ENCODE results near the gene ZBTB46.

DNA sequence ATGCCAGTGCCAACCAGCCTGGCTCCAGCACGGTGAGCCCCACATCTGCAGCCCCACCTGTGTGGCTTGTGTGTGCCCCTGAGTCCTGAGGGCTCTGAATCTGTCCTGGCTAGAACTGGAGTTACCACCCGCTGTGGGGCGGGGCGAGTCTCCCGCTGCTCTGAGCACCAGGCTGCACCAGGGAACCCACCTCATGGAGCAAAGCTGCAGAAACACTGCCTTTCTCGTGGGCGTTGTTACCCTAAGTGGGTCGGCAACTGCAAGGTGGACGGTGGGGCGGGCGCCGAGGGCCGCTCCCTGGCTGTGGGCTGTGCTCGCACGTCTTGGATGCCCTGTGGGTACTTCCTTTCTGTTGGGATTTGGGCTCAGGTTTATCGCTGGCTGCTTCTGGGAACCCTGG, 12.7 kb upstream of the ZBTB46 start:
- TF ChIP-seq ZNF394 (tag by site-specific recombination; IDR thresholded peaks at IDR 0.05; ENCODE audit: borderline replicate concordance) = no peak
- no peak for TF ChIP-seq ZSCAN18 (tag by site-specific recombination; IDR thresholded peaks at IDR 0.05)
- TF ChIP-seq, protein P1, sequence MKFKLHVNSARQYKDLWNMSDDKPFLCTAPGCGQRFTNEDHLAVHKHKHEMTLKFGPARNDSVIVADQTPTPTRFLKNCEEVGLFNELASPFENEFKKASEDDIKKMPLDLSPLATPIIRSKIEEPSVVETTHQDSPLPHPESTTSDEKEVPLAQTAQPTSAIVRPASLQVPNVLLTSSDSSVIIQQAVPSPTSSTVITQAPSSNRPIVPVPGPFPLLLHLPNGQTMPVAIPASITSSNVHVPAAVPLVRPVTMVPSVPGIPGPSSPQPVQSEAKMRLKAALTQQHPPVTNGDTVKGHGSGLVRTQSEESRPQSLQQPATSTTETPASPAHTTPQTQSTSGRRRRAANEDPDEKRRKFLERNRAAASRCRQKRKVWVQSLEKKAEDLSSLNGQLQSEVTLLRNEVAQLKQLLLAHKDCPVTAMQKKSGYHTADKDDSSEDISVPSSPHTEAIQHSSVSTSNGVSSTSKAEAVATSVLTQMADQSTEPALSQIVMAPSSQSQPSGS (tag by site-specific recombination; IDR thresholded peaks at IDR 0.05; ENCODE audit: low read depth) = no peak
- TF ChIP-seq CTCF (tag by site-specific recombination; IDR thresholded peaks at IDR 0.05) = no peak
- no peak for TF ChIP-seq ZNF398 (tag by site-specific recombination; IDR thresholded peaks at IDR 0.05)
- TF ChIP-seq ZNF423 (tag by site-specific recombination; IDR thresholded peaks at IDR 0.05) = no peak
- TF ChIP-seq RBAK (tag by site-specific recombination; IDR thresholded peaks at IDR 0.05) = no peak
- no peak for TF ChIP-seq ZSCAN16 (tag by site-specific recombination; IDR thresholded peaks at IDR 0.05)
- TF ChIP-seq ZNF114 (tag by site-specific recombination; IDR thresholded peaks at IDR 0.05) = no peak
- TF ChIP-seq, protein P2, sequence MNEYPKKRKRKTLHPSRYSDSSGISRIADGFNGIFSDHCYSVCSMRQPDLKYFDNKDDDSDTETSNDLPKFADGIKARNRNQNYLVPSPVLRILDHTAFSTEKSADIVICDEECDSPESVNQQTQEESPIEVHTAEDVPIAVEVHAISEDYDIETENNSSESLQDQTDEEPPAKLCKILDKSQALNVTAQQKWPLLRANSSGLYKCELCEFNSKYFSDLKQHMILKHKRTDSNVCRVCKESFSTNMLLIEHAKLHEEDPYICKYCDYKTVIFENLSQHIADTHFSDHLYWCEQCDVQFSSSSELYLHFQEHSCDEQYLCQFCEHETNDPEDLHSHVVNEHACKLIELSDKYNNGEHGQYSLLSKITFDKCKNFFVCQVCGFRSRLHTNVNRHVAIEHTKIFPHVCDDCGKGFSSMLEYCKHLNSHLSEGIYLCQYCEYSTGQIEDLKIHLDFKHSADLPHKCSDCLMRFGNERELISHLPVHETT (tag by site-specific recombination; IDR thresholded peaks at IDR 0.05) = no peak
- no peak for TF ChIP-seq GLI4 (tag by site-specific recombination; IDR thresholded peaks at IDR 0.05)
- TF ChIP-seq ZNF214 (tag by site-specific recombination; IDR thresholded peaks at IDR 0.05; ENCODE audit: borderline replicate concordance) = no peak
